Calu3 (cell line): ENCODE results near the gene UGT1A7. TPM values are rescaled to one million over a fixed set of nuclear protein-coding genes. Genes with fewer than 3 reads are reported as not detected.
A peak's percentile ranks its signal among the peaks of the same experiment; 100 is the strongest.

Source experiments
- BruUV-seq: library from RNA; stranded (reverse); fragments of 400-500 nt; replicated peaks from 2 replicates; lab custom pipeline; 2021; lab: Mats Ljungman, UMichigan
- CTCF ChIA-PET: fragments of 300-600 bp; sonication (Branson Sonifier 250); formaldehyde crosslinking; loops from one replicate; lab custom pipeline; 2022; ENCODE audit warnings: antibody characterized with exemption; lab: Charles Lee
- DNase-seq: peaks from one replicate; pipeline ENCODE4 v3.0.0; 2022
- H3K27ac Mint-ChIP-seq: one replicate; pipeline ENCODE4 v1.8.0; 2022; ENCODE audit warnings: mixed read lengths; ENCODE audit not compliant: unreplicated experiment
- H3K27me3 Mint-ChIP-seq: one replicate; pipeline ENCODE4 v1.8.0; 2022; ENCODE audit warnings: mixed read lengths; ENCODE audit not compliant: unreplicated experiment
- H3K36me3 Mint-ChIP-seq: one replicate; pipeline ENCODE4 v1.8.0; 2022; ENCODE audit warnings: mild to moderate bottlenecking, moderate library complexity, mixed read lengths; ENCODE audit not compliant: insufficient read depth, unreplicated experiment
- H3K4me1 Mint-ChIP-seq: one replicate; pipeline ENCODE4 v1.8.0; 2022; ENCODE audit warnings: mild to moderate bottlenecking, low read depth, mixed read lengths; ENCODE audit not compliant: unreplicated experiment
- H3K4me3 Mint-ChIP-seq: one replicate; pipeline ENCODE4 v1.8.0; 2022; ENCODE audit warnings: mild to moderate bottlenecking, low read depth, moderate library complexity, mixed read lengths; ENCODE audit not compliant: unreplicated experiment
- H3K9me3 Mint-ChIP-seq: one replicate; pipeline ENCODE4 v1.8.0; 2022; ENCODE audit warnings: low read depth, mixed read lengths; ENCODE audit not compliant: unreplicated experiment
- intact Hi-C: fragments of 100-400 bp; cut with micrococcal nuclease; formaldehyde crosslinking; loops from one replicate; pipeline ENCODE4 v1.10.0; 2022; ENCODE audit not compliant: unreplicated experiment
- total RNA-seq: library from RNA; stranded (reverse); gene quantifications from 2 replicates; pipeline ENCODE4 v1.2.3, GENCODE V29; 2022
- TF ChIP-seq, protein P1 (sequence below): fragments of 200-600 bp; IDR thresholded peaks from one replicate; pipeline ENCODE4 v1.8.0; 2022; ENCODE audit warnings: antibody characterized with exemption; ENCODE audit not compliant: unreplicated experiment

Gene UGT1A7
- total RNA-seq, 1 experiment from 2014 or later, result 7.2 TPM

DNA sequence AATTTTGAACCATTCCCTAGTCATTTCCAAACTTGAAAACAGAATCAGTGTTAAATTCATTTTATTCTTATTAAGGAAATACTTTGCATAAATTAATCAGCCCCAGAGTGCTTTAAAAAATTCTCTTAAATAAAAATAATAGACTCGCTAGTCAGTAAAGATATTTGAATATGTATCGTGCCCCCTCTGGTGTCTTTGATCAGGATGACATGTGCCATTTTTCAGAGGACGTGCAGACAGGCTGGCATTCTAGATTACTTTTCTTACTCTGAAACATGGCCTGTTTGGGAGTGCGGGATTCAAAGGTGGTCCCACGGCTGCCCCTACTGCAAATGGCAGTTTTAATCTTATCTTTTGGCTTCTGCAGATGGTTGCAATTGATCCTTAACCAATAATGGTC is 90.9 kb downstream of the UGT1A7 start:
- no peak overlapping the region for H3K27ac Mint-ChIP-seq
- CTCF ChIA-PET, result no interaction called here
- TSS peak; percentile 84 for BruUV-seq
- TF ChIP-seq, protein P1, sequence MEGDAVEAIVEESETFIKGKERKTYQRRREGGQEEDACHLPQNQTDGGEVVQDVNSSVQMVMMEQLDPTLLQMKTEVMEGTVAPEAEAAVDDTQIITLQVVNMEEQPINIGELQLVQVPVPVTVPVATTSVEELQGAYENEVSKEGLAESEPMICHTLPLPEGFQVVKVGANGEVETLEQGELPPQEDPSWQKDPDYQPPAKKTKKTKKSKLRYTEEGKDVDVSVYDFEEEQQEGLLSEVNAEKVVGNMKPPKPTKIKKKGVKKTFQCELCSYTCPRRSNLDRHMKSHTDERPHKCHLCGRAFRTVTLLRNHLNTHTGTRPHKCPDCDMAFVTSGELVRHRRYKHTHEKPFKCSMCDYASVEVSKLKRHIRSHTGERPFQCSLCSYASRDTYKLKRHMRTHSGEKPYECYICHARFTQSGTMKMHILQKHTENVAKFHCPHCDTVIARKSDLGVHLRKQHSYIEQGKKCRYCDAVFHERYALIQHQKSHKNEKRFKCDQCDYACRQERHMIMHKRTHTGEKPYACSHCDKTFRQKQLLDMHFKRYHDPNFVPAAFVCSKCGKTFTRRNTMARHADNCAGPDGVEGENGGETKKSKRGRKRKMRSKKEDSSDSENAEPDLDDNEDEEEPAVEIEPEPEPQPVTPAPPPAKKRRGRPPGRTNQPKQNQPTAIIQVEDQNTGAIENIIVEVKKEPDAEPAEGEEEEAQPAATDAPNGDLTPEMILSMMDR, result no peak
- intact Hi-C loops, result no loop called here
- H3K36me3 Mint-ChIP-seq, result peaks cover 40% of the 10 kb centered on the region
- no peak for DNase-seq
- H3K4me1 Mint-ChIP-seq, result no peaks in the 10 kb centered on the region
- no peaks in the 10 kb centered on the region for H3K27me3 Mint-ChIP-seq
- no peak overlapping the region for H3K4me3 Mint-ChIP-seq
- peaks cover 6% of the 10 kb centered on the region for H3K9me3 Mint-ChIP-seq

DNA sequence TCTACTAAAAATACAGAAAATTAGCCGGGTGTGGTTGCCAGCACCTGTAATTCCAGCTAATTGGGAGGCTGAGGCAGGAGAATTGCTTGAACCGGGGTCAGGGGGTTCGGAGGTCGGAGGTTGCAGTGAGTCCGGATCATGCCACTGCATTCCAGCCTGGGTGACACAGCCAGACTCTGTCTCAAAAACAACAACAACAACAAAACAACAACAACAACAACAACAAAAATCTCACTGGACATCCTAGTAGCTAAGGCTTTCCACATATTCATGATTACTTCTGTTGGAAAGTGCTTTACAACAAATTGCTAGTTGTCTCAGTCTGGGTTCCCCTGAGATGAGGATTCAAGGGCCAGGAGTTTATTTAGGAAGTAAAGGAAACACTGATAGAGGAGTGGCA is 92.2 kb downstream of the UGT1A7 start:
- no peaks in the 10 kb centered on the region for H3K4me1 Mint-ChIP-seq
- H3K9me3 Mint-ChIP-seq, result peaks cover 6% of the 10 kb centered on the region
- H3K27me3 Mint-ChIP-seq, result no peaks in the 10 kb centered on the region
- H3K27ac Mint-ChIP-seq, result no peak overlapping the region
- H3K4me3 Mint-ChIP-seq, result no peak overlapping the region
- CTCF ChIA-PET, result no interaction called here
- TF ChIP-seq, protein P1, result no peak
- intact Hi-C loops, result no loop called here
- no TSS peak for BruUV-seq
- peaks cover 40% of the 10 kb centered on the region for H3K36me3 Mint-ChIP-seq
- no peak for DNase-seq

DNA sequence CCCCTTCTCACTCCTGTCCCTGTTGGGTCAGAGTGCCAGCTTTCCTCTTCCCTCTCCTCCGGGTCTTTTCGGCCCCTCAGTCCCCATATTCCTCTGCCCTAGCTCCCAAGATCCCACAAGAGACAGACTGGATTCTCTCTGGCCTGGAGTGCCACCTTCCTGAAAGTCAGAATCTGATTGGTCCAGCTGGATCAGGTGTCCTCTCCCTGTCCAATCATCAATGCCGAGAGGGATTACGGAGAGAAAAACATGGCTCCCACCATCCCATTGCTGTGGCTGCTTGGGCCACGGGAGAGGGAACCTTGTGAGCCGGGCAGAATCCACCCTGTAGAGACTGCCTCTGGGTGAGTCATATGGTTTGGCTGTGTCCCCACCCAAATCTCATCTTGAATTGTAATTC is 93.7 kb downstream of the UGT1A7 start:
- no peaks in the 10 kb centered on the region for H3K27me3 Mint-ChIP-seq
- intact Hi-C loops, result no loop called here
- H3K36me3 Mint-ChIP-seq, result peaks cover 26% of the 10 kb centered on the region
- CTCF ChIA-PET, result interaction anchor here (0.6 to 0.7 kb wide), 2 partner anchors 140 to 402 kb away, joined by 3 read pairs; no protein-coding TSS in a partner anchor
- H3K4me1 Mint-ChIP-seq, result no peaks in the 10 kb centered on the region
- TF ChIP-seq, protein P1, result no peak
- peak overlapping the region; percentile 28 for H3K27ac Mint-ChIP-seq
- peaks cover 6% of the 10 kb centered on the region for H3K9me3 Mint-ChIP-seq
- BruUV-seq, result no TSS peak
- H3K4me3 Mint-ChIP-seq, result no peak overlapping the region
- DNase-seq, result no peak

DNA sequence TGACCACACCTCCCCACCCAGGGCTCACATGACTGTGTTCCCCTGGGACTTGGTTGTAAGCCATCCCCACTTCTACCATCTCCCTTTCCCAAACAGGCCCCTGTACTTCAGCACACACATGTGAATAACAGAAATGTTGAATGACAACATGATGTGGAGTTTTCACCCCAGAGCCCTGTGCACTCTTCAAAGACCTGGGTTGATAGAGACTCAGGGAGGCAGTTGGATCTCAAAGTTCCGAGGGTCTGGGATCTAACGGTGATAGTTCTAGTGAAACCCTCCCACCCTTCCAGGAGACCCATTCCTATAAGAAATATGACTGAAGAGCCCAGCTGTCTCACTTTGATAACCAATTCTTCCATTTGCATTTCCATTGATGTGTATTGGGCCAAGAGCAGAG is 96.3 kb downstream of the UGT1A7 start, which contains the start of gene MROH2A:
TSS of gene MROH2A (plus strand) at position 301 of the 400 bp plus-strand sequence. CDS start 1,029 bp downstream, outside the sequence.
- Mint-ChIP-seq H3K4me1 (no peaks in the 10 kb centered on the region), H3K27ac (no peak within 1 kb of the TSS), H3K4me3 (no peak within 1 kb of the TSS), H3K9me3 (peaks cover 11% of the 10 kb centered on the region), H3K36me3 (peaks cover 21% of the 10 kb centered on the region), H3K27me3 (no peaks in the 10 kb centered on the region)
- TF ChIP-seq, protein P1, result no peak
- intact Hi-C loops, result no loop called here
- TSS peak; percentile 2 for BruUV-seq
- DNase-seq, result no peak
- CTCF ChIA-PET, result no interaction called here
